GM23338 (cell line): ENCODE measurements around the gene PRM1. TPM values are rescaled to one million over a fixed set of nuclear protein-coding genes. Genes with fewer than 3 reads are reported as not detected.

ENCODE experiments used
- ATAC-seq: fragments of 200-7000 bp; cut with Tn5 transposase; 3 replicates; pipeline ENCODE4 v1.9.1; 2020
- DNase-seq: peaks from one replicate; pipeline ENCODE4 v3.0.0-alpha.2; 2015; ENCODE audit warnings: low spot score
- H2AFZ ChIP-seq: fragments of 200-600 bp; sonication (generic); 2 replicates; pipeline ENCODE4 v1.8.0; 2016; ENCODE audit warnings: antibody characterized with exemption, mild to moderate bottlenecking, moderate library complexity
- H3F3A ChIP-seq: fragments of 200-600 bp; sonication (generic); replicated peaks from 2 replicates; pipeline ENCODE4 v1.8.0; 2017; ENCODE audit warnings: antibody characterized with exemption, mixed run types, low read depth
- H3K27ac ChIP-seq: fragments of 200-600 bp; sonication (generic); 2 replicates; pipeline ENCODE4 v1.6.1; 2016; ENCODE audit warnings: low read depth
- H3K27me3 ChIP-seq: fragments of 200-600 bp; sonication (generic); 2 replicates; pipeline ENCODE4 v1.8.0; 2016; ENCODE audit warnings: mild to moderate bottlenecking, mixed run types, moderate library complexity; ENCODE audit not compliant: insufficient read depth
- H3K36me3 ChIP-seq: fragments of 200-600 bp; sonication (generic); 2 replicates; pipeline ENCODE4 v1.8.0; 2016; ENCODE audit warnings: mild to moderate bottlenecking; ENCODE audit not compliant: insufficient read depth
- H3K4me1 ChIP-seq: fragments of 200-600 bp; sonication (generic); 2 replicates; pipeline ENCODE4 v1.8.0; 2016; ENCODE audit warnings: mild to moderate bottlenecking, moderate library complexity; ENCODE audit not compliant: insufficient read depth
- H3K4me2 ChIP-seq: fragments of 200-600 bp; sonication (generic); 2 replicates; pipeline ENCODE4 v1.7.1; 2017; ENCODE audit warnings: mixed run types
- H3K4me3 ChIP-seq: fragments of 200-600 bp; sonication (generic); 2 replicates; pipeline ENCODE4 v1.6.1; 2016; ENCODE audit warnings: mixed run types
- H3K79me2 ChIP-seq: fragments of 200-600 bp; sonication (generic); replicated peaks from 2 replicates; pipeline ENCODE4 v1.8.0; 2017; ENCODE audit warnings: mild to moderate bottlenecking; ENCODE audit not compliant: insufficient read depth
- H3K9me2 ChIP-seq: fragments of 200-600 bp; sonication (generic); 2 replicates; pipeline ENCODE4 v1.8.0; 2017; ENCODE audit not compliant: insufficient read depth
- H4K20me1 ChIP-seq: fragments of 200-600 bp; sonication (generic); replicated peaks from 2 replicates; pipeline ENCODE4 v1.8.0; 2017; ENCODE audit warnings: mild to moderate bottlenecking; ENCODE audit not compliant: insufficient read depth
- H3K27ac Mint-ChIP-seq: 2 replicates; pipeline ENCODE4 v1.8.0; 2020; ENCODE audit warnings: inconsistent platforms, mild to moderate bottlenecking, moderate library complexity, mixed read lengths
- H3K27me3 Mint-ChIP-seq: 3 replicates; pipeline ENCODE4 v1.8.0; 2022; ENCODE audit warnings: low read depth, mild to moderate bottlenecking, moderate library complexity, mixed read lengths, inconsistent platforms; ENCODE audit not compliant: insufficient read depth, poor library complexity
- H3K36me3 Mint-ChIP-seq: 3 replicates; pipeline ENCODE4 v1.8.0; 2021; ENCODE audit warnings: low read depth, mild to moderate bottlenecking, inconsistent platforms, moderate library complexity, mixed read lengths
- H3K4me1 Mint-ChIP-seq: 3 replicates; pipeline ENCODE4 v1.8.0; 2020; ENCODE audit warnings: mild to moderate bottlenecking, inconsistent platforms, mixed read lengths
- H3K4me3 Mint-ChIP-seq: 3 replicates; pipeline ENCODE4 v1.8.0; 2021; ENCODE audit warnings: moderate library complexity, mild to moderate bottlenecking, inconsistent platforms, mixed read lengths
- H3K9me3 Mint-ChIP-seq: 3 replicates; pipeline ENCODE4 v1.8.0; 2020; ENCODE audit warnings: moderate library complexity, mild to moderate bottlenecking, inconsistent platforms, mixed read lengths
- CREB1 ChIP-seq: fragments of 250-450 bp; sonication (Bioruptor Pico); IDR thresholded peaks from 2 replicates; pipeline ENCODE4 v1.5.0; 2020; ENCODE audit warnings: low read depth, mild to moderate bottlenecking, moderate library complexity
- CTCF ChIP-seq, 2 experiments: fragments of 200-600 bp in 1 of 2; sonication (generic) in 1 of 2; conservative IDR thresholded peaks; 2 replicates each; pipeline versions ENCODE4 v1.5.1 to v1.6.1; 2016 to 2017; ENCODE audit warnings: antibody characterized with exemption in 2 of 2, low read depth in 2 of 2, mild to moderate bottlenecking in 2 of 2, moderate library complexity in 1 of 2
- EZH2 ChIP-seq: fragments of 200-600 bp; sonication (generic); IDR thresholded peaks from one replicate; pipeline ENCODE4 v1.8.0; 2017; ENCODE audit warnings: antibody characterized with exemption, mild to moderate bottlenecking, low read depth; ENCODE audit not compliant: unreplicated experiment
- EZH2phosphoT487 ChIP-seq: fragments of 200-600 bp; sonication (generic); IDR thresholded peaks from one replicate; pipeline ENCODE4 v1.8.1; 2018; ENCODE audit warnings: antibody characterized with exemption; ENCODE audit not compliant: unreplicated experiment
- JUNB ChIP-seq: IDR thresholded peaks from one replicate; pipeline ENCODE4 v1.6.1; 2016; ENCODE audit warnings: antibody characterized with exemption; ENCODE audit not compliant: unreplicated experiment
- NANOG ChIP-seq: IDR thresholded peaks from 2 replicates; pipeline ENCODE4 v1.6.1; 2016; ENCODE audit warnings: antibody characterized with exemption, borderline replicate concordance
- POLR2AphosphoS5 ChIP-seq: IDR thresholded peaks from 2 replicates; pipeline ENCODE4 v1.6.1; 2016; ENCODE audit warnings: antibody characterized with exemption, low read depth
- STAT1 ChIP-seq: IDR thresholded peaks from one replicate; pipeline ENCODE4 v1.6.1; 2016; ENCODE audit warnings: antibody characterized with exemption; ENCODE audit not compliant: unreplicated experiment
- ZNF114 ChIP-seq: fragments of 250-450 bp; sonication (Bioruptor Pico); IDR thresholded peaks from 2 replicates; pipeline ENCODE4 v1.5.0; 2020; ENCODE audit warnings: mild to moderate bottlenecking, moderate library complexity
- ZNF331 ChIP-seq: fragments of 250-450 bp; sonication (Bioruptor Pico); IDR thresholded peaks from 2 replicates; pipeline ENCODE4 v1.5.0; 2020; ENCODE audit warnings: low read depth, mild to moderate bottlenecking, moderate library complexity
- ZNF462 ChIP-seq: fragments of 250-450 bp; sonication (Bioruptor Pico); IDR thresholded peaks from 2 replicates; pipeline ENCODE4 v1.5.0; 2020; ENCODE audit warnings: mild to moderate bottlenecking, moderate library complexity
- polyA plus RNA-seq: library from polyadenylated mRNA; unstranded; fragments of >200 nt; fragmentation: Nextera tagmentation; extraction: Ambion mirVana; gene quantifications from 2 replicates; pipeline ENCODE4 v1.2.1, GENCODE V29; 2016
- total RNA-seq: library from RNA; depleted of rRNA; stranded (reverse); fragments of >200 nt; shearing (Covaris generic); gene quantifications from 2 replicates; pipeline ENCODE4 v1.2.3, GENCODE V29; 2014
- TF ChIP-seq, protein P1 (sequence below): IDR thresholded peaks from one replicate; pipeline ENCODE4 v1.6.1; 2018; ENCODE audit warnings: antibody characterized with exemption; ENCODE audit not compliant: unreplicated experiment
- TF ChIP-seq, protein P2 (sequence below): IDR thresholded peaks from 2 replicates; pipeline ENCODE4 v1.6.1; 2016; ENCODE audit warnings: antibody characterized with exemption

PRM1 gene
- total and polyA plus RNA-seq, 2 experiments from 2014 or later = 1.2 TPM; not detected in 1

- Histone ChIP-seq H3K27ac (peak overlapping the region; percentile 99), H4K20me1 (no peaks in the 10 kb centered on the region), H3K36me3 (no peaks in the 10 kb centered on the region), H2AFZ (no peak overlapping the region), H3K4me1 (peaks cover 18% of the 10 kb centered on the region), H3K4me2 (peak overlapping the region; percentile 41), H3K9me2 (no peaks in the 10 kb centered on the region), H3K79me2 (no peaks in the 10 kb centered on the region), H3F3A (peaks cover 8% of the 10 kb centered on the region; the same call in 1 of the 2 replicates), H3K4me3 (peak overlapping the region; percentile 34), H3K27me3 (no peaks in the 10 kb centered on the region)
- H3K27ac Mint-ChIP-seq = peak overlapping the region; percentile 97
- TF ChIP-seq JUNB = no peak
- TF ChIP-seq ZNF114 (CRISPR knock-in tag) = no peak
- no peak for TF ChIP-seq EZH2
- no peak; a peak in 1 of 4 replicates for TF ChIP-seq CTCF (conservative IDR thresholded peaks at IDR 0.05; ENCODE audit: low read depth in 2 of 2)
- TF ChIP-seq, protein P1, sequence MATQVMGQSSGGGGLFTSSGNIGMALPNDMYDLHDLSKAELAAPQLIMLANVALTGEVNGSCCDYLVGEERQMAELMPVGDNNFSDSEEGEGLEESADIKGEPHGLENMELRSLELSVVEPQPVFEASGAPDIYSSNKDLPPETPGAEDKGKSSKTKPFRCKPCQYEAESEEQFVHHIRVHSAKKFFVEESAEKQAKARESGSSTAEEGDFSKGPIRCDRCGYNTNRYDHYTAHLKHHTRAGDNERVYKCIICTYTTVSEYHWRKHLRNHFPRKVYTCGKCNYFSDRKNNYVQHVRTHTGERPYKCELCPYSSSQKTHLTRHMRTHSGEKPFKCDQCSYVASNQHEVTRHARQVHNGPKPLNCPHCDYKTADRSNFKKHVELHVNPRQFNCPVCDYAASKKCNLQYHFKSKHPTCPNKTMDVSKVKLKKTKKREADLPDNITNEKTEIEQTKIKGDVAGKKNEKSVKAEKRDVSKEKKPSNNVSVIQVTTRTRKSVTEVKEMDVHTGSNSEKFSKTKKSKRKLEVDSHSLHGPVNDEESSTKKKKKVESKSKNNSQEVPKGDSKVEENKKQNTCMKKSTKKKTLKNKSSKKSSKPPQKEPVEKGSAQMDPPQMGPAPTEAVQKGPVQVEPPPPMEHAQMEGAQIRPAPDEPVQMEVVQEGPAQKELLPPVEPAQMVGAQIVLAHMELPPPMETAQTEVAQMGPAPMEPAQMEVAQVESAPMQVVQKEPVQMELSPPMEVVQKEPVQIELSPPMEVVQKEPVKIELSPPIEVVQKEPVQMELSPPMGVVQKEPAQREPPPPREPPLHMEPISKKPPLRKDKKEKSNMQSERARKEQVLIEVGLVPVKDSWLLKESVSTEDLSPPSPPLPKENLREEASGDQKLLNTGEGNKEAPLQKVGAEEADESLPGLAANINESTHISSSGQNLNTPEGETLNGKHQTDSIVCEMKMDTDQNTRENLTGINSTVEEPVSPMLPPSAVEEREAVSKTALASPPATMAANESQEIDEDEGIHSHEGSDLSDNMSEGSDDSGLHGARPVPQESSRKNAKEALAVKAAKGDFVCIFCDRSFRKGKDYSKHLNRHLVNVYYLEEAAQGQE = no peak
- no peak for TF ChIP-seq STAT1
- TF ChIP-seq, protein P2, sequence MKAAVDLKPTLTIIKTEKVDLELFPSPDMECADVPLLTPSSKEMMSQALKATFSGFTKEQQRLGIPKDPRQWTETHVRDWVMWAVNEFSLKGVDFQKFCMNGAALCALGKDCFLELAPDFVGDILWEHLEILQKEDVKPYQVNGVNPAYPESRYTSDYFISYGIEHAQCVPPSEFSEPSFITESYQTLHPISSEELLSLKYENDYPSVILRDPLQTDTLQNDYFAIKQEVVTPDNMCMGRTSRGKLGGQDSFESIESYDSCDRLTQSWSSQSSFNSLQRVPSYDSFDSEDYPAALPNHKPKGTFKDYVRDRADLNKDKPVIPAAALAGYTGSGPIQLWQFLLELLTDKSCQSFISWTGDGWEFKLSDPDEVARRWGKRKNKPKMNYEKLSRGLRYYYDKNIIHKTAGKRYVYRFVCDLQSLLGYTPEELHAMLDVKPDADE = peak; percentile 75
- peak; percentile 76; the same call in 1 of the 2 replicates for TF ChIP-seq ZNF462 (CRISPR knock-in tag)
- TF ChIP-seq EZH2phosphoT487 = no peak
- no peak for TF ChIP-seq ZNF331 (CRISPR knock-in tag)
- peak; percentile 69 for TF ChIP-seq NANOG
- no peak for TF ChIP-seq CREB1 (CRISPR knock-in tag)
- TF ChIP-seq POLR2AphosphoS5 = peak; percentile 34
- DNase-seq (peak; percentile 99), ATAC-seq (peak; percentile 90)
- H3K36me3 Mint-ChIP-seq = peaks cover 26% of the 10 kb centered on the region
- peaks cover 50% of the 10 kb centered on the region for H3K4me1 Mint-ChIP-seq
- no peaks in the 10 kb centered on the region; the same call in 2 of the 3 replicates for H3K9me3 Mint-ChIP-seq
- H3K27me3 Mint-ChIP-seq = peaks cover 19% of the 10 kb centered on the region
- H3K4me3 Mint-ChIP-seq = peak overlapping the region; percentile 59
Observed at GRCh38 chr16:11328172-11329070, 47.3 kb upstream of the PRM1 start.
